PC-3 (cell line): ENCODE measurements around the gene HMCN1.

Experiments used
- CTCF ChIP-seq: fragments of 300-600 bp; sonication (generic); conservative IDR thresholded peaks from 2 replicates; pipeline ENCODE4 v1.5.1; 2017; ENCODE audit warnings: antibody characterized with exemption, low read depth, mild to moderate bottlenecking, low read length
- EZH2 ChIP-seq: fragments of 300-600 bp; sonication (generic); IDR thresholded peaks from one replicate; pipeline ENCODE4 v1.6.1; 2017; ENCODE audit warnings: antibody characterized with exemption, mild to moderate bottlenecking, low read length; ENCODE audit not compliant: unreplicated experiment

DNA sequence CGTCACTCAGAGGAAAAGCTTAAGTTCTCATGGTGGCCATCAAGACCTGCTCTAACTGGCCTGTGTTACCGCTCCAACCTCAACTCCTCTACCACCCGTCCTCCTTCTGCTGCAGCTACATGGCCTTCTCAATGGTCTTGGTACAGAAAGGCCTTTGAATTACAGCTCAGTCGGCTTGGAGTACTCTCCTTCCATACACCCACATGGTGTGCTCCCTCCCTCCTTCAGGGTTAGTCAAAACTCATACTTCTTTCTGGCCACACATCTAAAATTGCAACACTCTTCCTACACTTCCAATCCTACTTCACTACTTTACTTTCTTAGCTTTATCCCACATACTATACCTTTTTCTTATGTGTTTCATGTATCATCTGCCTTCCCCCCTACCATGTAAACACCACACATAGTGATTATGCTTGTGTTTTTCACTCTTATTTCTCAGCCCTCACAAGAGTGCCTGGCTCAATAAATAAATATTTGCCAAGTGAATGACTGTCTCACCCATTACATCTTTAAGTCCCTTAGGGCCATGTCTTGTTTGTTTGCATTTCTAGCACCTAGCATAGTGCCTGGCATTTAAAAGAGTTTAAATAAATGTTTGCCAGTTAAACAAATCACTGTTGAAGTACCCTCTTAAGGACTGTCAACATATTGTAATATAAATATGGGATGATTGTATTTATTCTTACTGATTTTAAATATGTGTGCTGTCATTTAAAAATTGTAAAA lies 37.6 kb upstream of the HMCN1 start:
- TF ChIP-seq CTCF (no peak), EZH2 (no peak)
